Measurements from ENCODE around the gene LHX6.

Gene LHX6

DNA sequence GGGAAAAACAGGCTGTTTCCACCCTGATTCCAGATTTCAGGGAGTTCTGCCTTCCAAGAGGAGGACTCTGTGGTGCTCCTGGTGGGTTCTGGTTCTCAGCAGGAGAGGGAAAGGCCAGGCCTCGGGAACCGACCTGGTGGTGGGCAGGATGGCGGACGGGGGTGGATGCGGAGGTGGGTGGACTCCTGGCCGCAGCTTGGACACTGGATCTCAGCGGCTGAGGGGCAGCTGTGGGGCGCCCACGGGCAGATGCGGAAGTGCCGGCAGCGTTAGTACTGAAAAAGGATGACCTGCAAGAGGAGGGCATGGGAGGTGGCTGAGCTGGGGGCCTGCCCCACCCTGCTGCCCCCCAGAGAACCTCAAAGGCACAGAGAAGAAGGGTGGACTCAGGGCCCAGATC, 24.3 kb downstream of the LHX6 start:
- no peak for TF ChIP-seq REST (IDR thresholded peaks at IDR 0.05; ENCODE audit: low read depth)
- no peak for TF ChIP-seq CREB1 (IDR thresholded peaks at IDR 0.05; ENCODE audit: low read depth)
- TF ChIP-seq TEAD4 (IDR thresholded peaks at IDR 0.05): no peak
- no peak for TF ChIP-seq RAD21 (IDR thresholded peaks at IDR 0.05; ENCODE audit: low read depth)
- no peak for TF ChIP-seq YY1 (IDR thresholded peaks at IDR 0.05; ENCODE audit: low read depth)
- TF ChIP-seq TCF12 (IDR thresholded peaks at IDR 0.05; ENCODE audit: low read depth): no peak
- TF ChIP-seq EGR1 (IDR thresholded peaks at IDR 0.05): no peak
- no peak for TF ChIP-seq TAF1 (IDR thresholded peaks at IDR 0.05; ENCODE audit: low read depth)
- TF ChIP-seq NFIC (IDR thresholded peaks at IDR 0.05): no peak
- TF ChIP-seq USF1 (IDR thresholded peaks at IDR 0.05): no peak
- no peak for TF ChIP-seq EP300 (IDR thresholded peaks at IDR 0.05; ENCODE audit: borderline replicate concordance)

DNA sequence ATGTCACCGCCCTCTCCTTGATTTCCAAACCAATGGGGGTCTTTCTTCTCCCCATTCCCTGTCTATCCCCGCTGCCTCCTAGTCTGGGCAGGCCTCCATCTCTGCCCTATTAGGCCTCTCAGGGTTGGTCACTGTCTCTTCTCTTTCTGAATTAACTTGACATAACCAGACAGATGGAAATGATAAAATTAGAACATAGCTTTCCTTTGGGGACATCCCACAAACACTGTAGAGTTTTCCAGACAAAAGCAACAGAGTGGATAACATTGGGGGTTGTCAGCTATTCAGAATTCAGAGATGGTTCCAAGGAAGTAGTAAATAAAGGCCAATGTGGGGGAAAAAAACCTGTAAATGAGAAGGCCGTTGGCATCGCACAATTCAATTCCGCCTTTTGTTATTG, 24.7 kb downstream of the LHX6 start:
- TF ChIP-seq EP300 (IDR thresholded peaks at IDR 0.05; ENCODE audit: borderline replicate concordance) (no peak), TCF12 (IDR thresholded peaks at IDR 0.05; ENCODE audit: low read depth) (no peak), TAF1 (IDR thresholded peaks at IDR 0.05; ENCODE audit: low read depth) (no peak), FOXM1 (IDR thresholded peaks at IDR 0.05; ENCODE audit: borderline replicate concordance, low read depth) (no peak), TEAD4 (IDR thresholded peaks at IDR 0.05) (no peak), CREB1 (IDR thresholded peaks at IDR 0.05; ENCODE audit: low read depth) (no peak), MAX (IDR thresholded peaks at IDR 0.05) (no peak), RAD21 (IDR thresholded peaks at IDR 0.05; ENCODE audit: low read depth) (no peak), CEBPB (IDR thresholded peaks at IDR 0.05) (no peak)

GRCh38 chr9:122202111-122202510, 26.6 kb downstream of the LHX6 start:
- TF ChIP-seq USF1 (IDR thresholded peaks at IDR 0.05) (no peak), EP300 (IDR thresholded peaks at IDR 0.05; ENCODE audit: borderline replicate concordance) (no peak), MAX (IDR thresholded peaks at IDR 0.05) (no peak), CREB1 (IDR thresholded peaks at IDR 0.05; ENCODE audit: low read depth) (no peak), YY1 (IDR thresholded peaks at IDR 0.05; ENCODE audit: low read depth) (no peak)

- TF ChIP-seq YY1 (IDR thresholded peaks at IDR 0.05; ENCODE audit: low read depth): no peak
- no peak for TF ChIP-seq NFIC (IDR thresholded peaks at IDR 0.05)
- TF ChIP-seq EP300 (IDR thresholded peaks at IDR 0.05; ENCODE audit: borderline replicate concordance): no peak
- TF ChIP-seq USF1 (IDR thresholded peaks at IDR 0.05): no peak
- no peak for TF ChIP-seq FOXM1 (IDR thresholded peaks at IDR 0.05; ENCODE audit: borderline replicate concordance, low read depth)
- TF ChIP-seq TEAD4 (IDR thresholded peaks at IDR 0.05): no peak
- no peak for TF ChIP-seq TAF1 (IDR thresholded peaks at IDR 0.05; ENCODE audit: low read depth)
- no peak for TF ChIP-seq CEBPB (IDR thresholded peaks at IDR 0.05)
Observed at GRCh38 chr9:122201641-122202040, 27.1 kb downstream of the LHX6 start.

DNA sequence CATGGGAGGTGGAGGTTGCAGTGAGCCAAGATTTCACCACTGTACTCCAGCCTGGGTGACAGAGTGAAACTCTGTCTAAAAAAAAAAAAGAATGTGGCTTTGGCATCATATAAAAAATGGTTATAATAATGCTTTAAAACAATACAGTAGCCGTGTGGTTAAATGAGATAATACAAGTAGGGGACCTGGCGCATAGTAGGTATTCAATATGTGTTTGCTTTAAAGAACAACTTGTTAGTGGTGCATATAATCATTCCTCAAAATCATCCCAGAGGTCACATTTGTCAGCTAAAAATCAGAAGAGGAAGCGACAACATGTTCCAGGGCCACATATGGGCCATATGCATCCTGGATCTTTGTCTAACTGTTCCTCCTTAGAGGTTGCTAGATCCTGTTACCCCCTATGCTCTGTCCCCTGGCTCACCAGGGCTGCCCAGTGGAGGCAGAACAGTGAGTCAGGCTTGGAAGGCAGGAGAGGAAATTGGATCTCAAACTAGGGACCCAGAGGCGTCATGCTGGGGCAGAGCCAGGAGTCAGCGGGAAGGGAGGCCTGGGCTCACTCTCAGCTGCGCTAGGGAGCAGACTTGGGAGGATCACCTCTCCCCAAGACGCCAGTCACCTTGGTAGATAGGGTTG, 27.7 kb downstream of the LHX6 start:
- TF ChIP-seq TCF12 (IDR thresholded peaks at IDR 0.05; ENCODE audit: low read depth) (no peak), EP300 (IDR thresholded peaks at IDR 0.05; ENCODE audit: borderline replicate concordance) (no peak), YY1 (IDR thresholded peaks at IDR 0.05; ENCODE audit: low read depth) (no peak)

GRCh38 chr9:122197882-122198281, 30.9 kb downstream of the LHX6 start:
- TF ChIP-seq NFIC (IDR thresholded peaks at IDR 0.05): no peak
- TF ChIP-seq TEAD4 (IDR thresholded peaks at IDR 0.05): no peak
- TF ChIP-seq YY1 (IDR thresholded peaks at IDR 0.05; ENCODE audit: low read depth): no peak
- no peak for TF ChIP-seq REST (IDR thresholded peaks at IDR 0.05; ENCODE audit: low read depth)
- TF ChIP-seq EGR1 (IDR thresholded peaks at IDR 0.05): no peak
- TF ChIP-seq USF1 (IDR thresholded peaks at IDR 0.05): no peak
- no peak for TF ChIP-seq CREB1 (IDR thresholded peaks at IDR 0.05; ENCODE audit: low read depth)
- TF ChIP-seq CEBPB (IDR thresholded peaks at IDR 0.05): no peak
- TF ChIP-seq FOXM1 (IDR thresholded peaks at IDR 0.05; ENCODE audit: borderline replicate concordance, low read depth): no peak
- TF ChIP-seq RAD21 (IDR thresholded peaks at IDR 0.05; ENCODE audit: low read depth): no peak
- no peak for TF ChIP-seq TCF12 (IDR thresholded peaks at IDR 0.05; ENCODE audit: low read depth)
- TF ChIP-seq ZBTB7A (IDR thresholded peaks at IDR 0.05; ENCODE audit: low read depth): no peak
- TF ChIP-seq MAX (IDR thresholded peaks at IDR 0.05): no peak
- TF ChIP-seq EP300 (IDR thresholded peaks at IDR 0.05; ENCODE audit: borderline replicate concordance): no peak
- no peak for TF ChIP-seq TAF1 (IDR thresholded peaks at IDR 0.05; ENCODE audit: low read depth)

Measured in Ishikawa (cell line).